Ascending aorta (tissue), 2 donors: ENCODE results near the gene SEC23A. TPM values are rescaled to one million over a fixed set of nuclear protein-coding genes. Genes with fewer than 3 reads are reported as not detected.
"Not testable (repeated sequence)": the region's sequence is repeated elsewhere in the genome, so short reads cannot be mapped to it uniquely, and the experiment has no call there.

Experiments
- DNase-seq, 2 donors: peaks; one replicate each; pipeline ENCODE4 v3.0.0-alpha.2; 2019; ENCODE audit warnings: low spot score in 2 of 2
- H3K27ac ChIP-seq, 2 donors: fragments of 200-600 bp; sonication (generic); one replicate each; pipeline ENCODE4 v1.5.1; 2016 to 2017; ENCODE audit warnings: mild to moderate bottlenecking in 1 of 2
- H3K27me3 ChIP-seq: fragments of 200-600 bp; sonication (generic); one replicate; pipeline ENCODE4 v1.5.1; 2017
- H3K36me3 ChIP-seq, 2 donors: fragments of 200-600 bp; sonication (generic); one replicate each; pipeline ENCODE4 v1.5.1; 2016
- H3K4me1 ChIP-seq, 2 donors: fragments of 200-600 bp; sonication (generic); one replicate each; pipeline ENCODE4 v1.5.1; 2016 to 2017; ENCODE audit warnings: mild to moderate bottlenecking in 1 of 2
- H3K4me3 ChIP-seq, 2 donors: fragments of 200-600 bp; sonication (generic); one replicate each; pipeline ENCODE4 v1.5.1; 2016 to 2017; ENCODE audit warnings: mild to moderate bottlenecking in 1 of 2
- H3K9me3 ChIP-seq, 2 donors: fragments of 200-600 bp; sonication (generic); one replicate each; pipeline ENCODE4 v1.5.1; 2016
- intact Hi-C: fragments of 100-400 bp; cut with DNase I; formaldehyde crosslinking; loops from one replicate; pipeline ENCODE4 v1.15.1; 2023
- total RNA-seq: library from RNA; depleted of rRNA; stranded (reverse); fragments of >200 nt; gene quantifications from one replicate; pipeline ENCODE4 v1.1.0, GENCODE V29; 2016
- TF ChIP-seq, protein P1 (sequence below), 3 experiments: fragments of 200-600 bp in 2 of 3; fragments of 450-650 bp in 1 of 3; sonication (generic) in 2 of 3; IDR thresholded peaks; one replicate each; pipeline ENCODE4 v1.5.1; 2016 to 2019; ENCODE audit warnings: antibody characterized with exemption in 3 of 3, mild to moderate bottlenecking in 1 of 3, moderate library complexity in 1 of 3

Gene SEC23A
- total RNA-seq, 1 donor from 2014 or later, result 74.8 TPM

DNA sequence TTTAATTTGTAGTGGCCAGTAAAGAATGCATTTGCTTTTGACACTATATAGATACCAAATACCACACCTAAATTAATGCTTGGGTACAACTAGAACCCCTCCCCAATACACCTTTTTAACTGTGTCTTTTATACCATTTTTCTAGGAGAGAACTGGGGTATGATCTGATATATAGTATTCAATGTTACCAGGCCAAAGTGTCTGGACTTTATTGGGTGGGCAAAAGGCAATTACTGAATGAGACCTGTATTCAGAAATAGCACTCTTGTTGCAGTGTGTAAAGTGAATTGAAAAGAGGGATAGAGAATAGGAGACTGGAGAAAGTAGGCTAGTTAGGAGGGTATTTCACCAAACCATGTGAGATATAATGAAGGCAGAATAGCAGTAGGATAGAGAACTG lies 74.4 kb downstream of the SEC23A start:
- TF ChIP-seq, protein P1, sequence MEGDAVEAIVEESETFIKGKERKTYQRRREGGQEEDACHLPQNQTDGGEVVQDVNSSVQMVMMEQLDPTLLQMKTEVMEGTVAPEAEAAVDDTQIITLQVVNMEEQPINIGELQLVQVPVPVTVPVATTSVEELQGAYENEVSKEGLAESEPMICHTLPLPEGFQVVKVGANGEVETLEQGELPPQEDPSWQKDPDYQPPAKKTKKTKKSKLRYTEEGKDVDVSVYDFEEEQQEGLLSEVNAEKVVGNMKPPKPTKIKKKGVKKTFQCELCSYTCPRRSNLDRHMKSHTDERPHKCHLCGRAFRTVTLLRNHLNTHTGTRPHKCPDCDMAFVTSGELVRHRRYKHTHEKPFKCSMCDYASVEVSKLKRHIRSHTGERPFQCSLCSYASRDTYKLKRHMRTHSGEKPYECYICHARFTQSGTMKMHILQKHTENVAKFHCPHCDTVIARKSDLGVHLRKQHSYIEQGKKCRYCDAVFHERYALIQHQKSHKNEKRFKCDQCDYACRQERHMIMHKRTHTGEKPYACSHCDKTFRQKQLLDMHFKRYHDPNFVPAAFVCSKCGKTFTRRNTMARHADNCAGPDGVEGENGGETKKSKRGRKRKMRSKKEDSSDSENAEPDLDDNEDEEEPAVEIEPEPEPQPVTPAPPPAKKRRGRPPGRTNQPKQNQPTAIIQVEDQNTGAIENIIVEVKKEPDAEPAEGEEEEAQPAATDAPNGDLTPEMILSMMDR (IDR thresholded peaks at IDR 0.05), result no peak
- intact Hi-C loops, result no loop called here
- H3K27ac ChIP-seq, result no peak overlapping the region

DNA sequence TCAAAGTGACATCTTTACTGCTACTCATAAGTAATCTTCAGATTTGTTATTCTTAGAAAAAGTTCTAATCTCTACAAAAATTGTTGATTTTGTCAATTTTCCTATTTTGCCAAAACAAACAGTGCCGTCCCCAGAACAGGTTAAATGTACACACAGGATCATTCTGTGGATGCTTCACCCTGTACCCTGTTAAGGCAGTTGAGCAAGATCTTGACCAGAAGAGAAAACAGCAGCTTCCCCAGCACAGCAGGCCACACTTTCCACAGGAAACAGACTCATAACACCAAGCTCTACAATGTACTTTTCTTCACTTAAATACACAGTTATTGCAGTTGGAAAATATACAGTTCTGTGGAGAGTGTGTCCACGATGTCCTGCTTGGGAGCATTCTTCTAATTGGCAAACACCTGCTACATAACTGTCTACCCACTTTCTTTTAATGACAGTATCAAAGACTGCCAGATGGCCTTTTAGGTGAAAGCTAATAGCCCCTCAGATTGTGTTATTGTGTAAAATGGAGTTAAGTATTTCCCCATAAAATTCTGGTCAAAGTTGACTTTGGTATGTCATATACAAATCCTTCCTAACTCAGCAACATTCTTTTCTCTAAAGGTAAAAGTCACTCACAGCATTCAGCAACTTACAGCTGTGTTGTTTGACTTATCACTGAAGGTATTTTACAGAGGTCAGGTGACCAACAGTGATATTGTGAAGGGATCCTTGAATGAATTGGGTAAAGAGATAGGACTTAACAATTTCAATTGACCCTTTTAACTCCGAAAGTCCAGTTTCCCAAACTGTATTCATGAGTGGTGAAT lies 77.0 kb downstream of the SEC23A start:
- peaks cover 13 to 14% of the 10 kb centered on the region in 2 donors for H3K36me3 ChIP-seq
- H3K27me3 ChIP-seq, result no peaks in the 10 kb centered on the region
- H3K9me3 ChIP-seq, result no peaks in the 10 kb centered on the region
- H3K4me3 ChIP-seq, result no peak overlapping the region
- no peaks in the 10 kb centered on the region for H3K4me1 ChIP-seq
- no peak for DNase-seq
- intact Hi-C loops, result no loop called here
- no peak overlapping the region for H3K27ac ChIP-seq
- TF ChIP-seq, protein P1 (IDR thresholded peaks at IDR 0.05), result no peak

More for the DNA sequence above, 74.4 kb downstream of the SEC23A start:
- Histone ChIP-seq H3K36me3 (peaks cover 20 to 39% of the 10 kb centered on the region in 2 donors), H3K4me3 (no peak overlapping the region), H3K4me1 (no peaks in the 10 kb centered on the region), H3K9me3 (no peaks in the 10 kb centered on the region), H3K27me3 (no peaks in the 10 kb centered on the region)
- DNase-seq, result no peak

DNA sequence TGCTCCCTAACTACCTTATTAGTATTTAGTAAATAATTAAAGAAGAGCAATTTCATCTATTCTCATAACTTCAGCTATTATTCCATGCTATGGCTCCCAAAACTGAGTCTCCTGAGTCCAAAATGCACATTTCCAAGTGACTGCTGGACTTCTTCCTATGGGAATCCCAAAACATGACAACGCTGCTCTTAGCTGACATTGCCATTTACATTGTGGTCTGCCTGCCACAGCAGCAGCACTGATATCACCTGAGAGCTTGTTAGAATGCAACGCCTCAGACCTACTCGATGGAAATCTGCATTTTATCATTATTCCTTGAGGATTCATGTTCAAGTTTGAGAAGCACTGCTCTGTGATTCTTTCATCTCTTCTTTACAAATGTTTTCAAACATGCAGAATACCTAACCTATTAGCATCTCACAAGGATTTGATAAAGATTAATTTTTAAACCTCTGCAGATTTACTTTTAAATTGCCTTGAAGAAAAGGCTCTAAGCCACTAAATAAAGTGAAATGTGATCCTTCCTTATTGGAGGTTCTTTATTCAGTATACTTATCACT lies 77.7 kb downstream of the SEC23A start:
- Histone ChIP-seq H3K36me3 (peaks cover 6 to 9% of the 10 kb centered on the region in 2 donors), H3K27me3 (no peaks in the 10 kb centered on the region), H3K4me3 (no peak overlapping the region), H3K4me1 (no peaks in the 10 kb centered on the region), H3K27ac (no peak overlapping the region), H3K9me3 (no peaks in the 10 kb centered on the region)
- no peak for DNase-seq
- intact Hi-C loops, result no loop called here
- TF ChIP-seq, protein P1 (IDR thresholded peaks at IDR 0.05), result no peak

DNA sequence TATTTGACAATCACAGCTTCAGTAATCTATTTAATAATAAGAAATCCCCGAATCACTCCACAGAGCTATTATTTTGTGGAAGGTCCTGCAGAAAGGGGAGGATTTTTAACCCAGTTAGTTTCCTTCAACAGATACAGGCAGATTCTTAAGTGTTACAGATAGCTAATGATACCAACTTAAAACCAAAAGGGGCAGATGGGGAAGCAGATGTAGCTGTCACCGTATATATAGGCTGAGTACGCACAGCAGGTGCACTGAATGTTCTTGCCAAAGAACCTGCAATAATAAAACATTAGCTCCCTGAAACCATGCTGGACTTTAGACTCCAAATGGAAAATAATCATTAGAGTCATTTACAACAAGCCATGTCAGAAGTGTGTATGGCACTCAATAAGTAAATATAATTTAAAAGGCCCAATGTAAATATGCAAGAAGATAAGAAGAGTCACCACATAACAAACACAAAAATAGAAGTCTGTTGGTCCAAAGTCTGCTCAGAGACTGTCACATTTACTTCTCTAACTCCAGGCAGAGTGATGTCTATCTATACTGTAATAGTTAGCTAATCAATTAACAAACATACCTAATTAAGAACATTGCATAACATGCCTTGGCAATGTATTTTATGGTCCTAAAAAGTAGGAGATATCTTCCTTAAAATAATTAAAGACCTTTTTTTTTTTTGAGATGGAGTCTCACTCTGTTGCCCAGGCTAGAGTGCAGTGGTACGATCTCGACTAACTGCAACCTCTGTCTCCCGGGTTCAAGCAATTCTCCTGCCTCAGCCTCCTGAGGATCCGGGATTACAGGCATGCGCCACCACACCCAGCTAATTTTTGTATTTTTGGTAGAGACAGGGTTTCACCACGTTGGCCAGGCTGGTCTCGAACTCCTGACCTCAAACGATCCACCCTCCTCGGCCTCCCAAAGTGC lies 78.8 kb downstream of the SEC23A start:
- no peaks in the 10 kb centered on the region for H3K4me1 ChIP-seq
- no peaks in the 10 kb centered on the region for H3K9me3 ChIP-seq
- no peak overlapping the region for H3K27ac ChIP-seq
- intact Hi-C loops, result no loop called here
- no peaks in the 10 kb centered on the region for H3K36me3 ChIP-seq
- no peaks in the 10 kb centered on the region for H3K27me3 ChIP-seq
- TF ChIP-seq, protein P1 (IDR thresholded peaks at IDR 0.05), result no peak
- no peak for DNase-seq
- no peak overlapping the region for H3K4me3 ChIP-seq

DNA sequence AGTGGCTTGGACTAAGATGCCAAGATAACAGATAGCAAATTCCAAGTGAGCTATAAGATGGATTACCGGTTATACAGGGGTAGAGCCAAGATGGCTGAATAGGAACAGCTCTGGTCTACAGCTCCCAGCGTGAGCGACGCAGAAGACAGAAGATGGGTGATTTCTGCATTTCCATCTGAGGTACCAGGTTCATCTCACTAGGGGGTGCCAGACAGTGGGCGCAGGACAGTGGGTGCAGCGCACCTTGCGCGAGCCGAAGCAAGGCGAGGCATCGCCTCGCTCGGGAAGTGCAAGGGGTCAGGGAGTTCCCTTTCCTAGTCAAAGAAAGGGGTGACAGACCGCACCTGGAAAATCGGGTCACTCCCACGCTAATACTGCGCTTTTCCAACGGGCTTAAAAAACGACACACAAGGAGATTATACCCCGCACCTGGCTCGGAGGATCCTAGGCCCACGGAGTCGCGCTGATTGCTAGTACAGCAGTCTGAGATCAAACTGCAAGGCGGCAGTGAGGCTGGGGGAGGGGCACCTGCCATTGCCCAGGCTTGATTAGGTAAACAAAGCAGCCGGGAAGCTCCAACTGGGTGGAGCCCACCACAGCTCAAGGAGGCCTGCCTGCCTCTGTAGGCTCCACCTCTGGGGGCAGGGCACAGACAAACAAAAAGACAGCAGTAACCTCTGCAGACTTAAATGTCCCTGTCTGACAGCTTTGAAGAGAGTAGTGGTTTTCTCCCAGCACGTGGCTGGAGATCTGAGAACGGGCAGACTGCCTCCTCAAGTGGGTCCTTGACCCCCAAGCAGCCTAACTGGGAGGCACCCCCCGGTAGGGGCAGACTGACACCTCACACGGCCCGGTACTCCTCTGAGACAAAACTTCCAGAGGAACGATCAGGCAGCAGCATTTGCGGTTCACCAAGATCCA lies 85.7 kb downstream of the SEC23A start:
- H3K27ac ChIP-seq, H3K36me3 ChIP-seq, DNase-seq, H3K27me3 ChIP-seq, H3K9me3 ChIP-seq, H3K4me3 ChIP-seq, H3K4me1 ChIP-seq: not testable (repeated sequence)
- intact Hi-C loops, result loop anchor here (10.0 kb wide), 2 partner anchors 143 to 1113 kb away; no protein-coding TSS in a partner anchor
